Measurements from ENCODE around the gene CELSR3.

CELSR3 gene

DNA sequence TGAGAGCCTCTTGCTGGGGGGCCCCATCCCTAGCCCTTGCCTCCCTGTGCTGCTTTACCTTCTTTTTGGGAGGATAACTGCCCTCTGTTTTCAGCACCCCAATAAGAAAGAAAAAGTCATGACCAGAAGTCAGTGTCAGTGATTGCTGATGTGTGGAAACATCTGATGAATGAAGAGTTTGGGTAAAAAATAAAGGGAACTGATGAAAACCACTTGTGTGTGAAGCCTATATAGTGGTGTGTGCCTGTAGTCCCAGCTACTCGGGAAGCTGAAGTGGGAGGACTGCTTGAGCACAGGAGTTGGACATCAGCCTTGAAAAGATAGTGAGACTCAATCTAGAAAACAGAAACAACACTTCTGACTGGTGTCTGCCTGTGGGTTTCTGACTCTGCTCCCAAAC, 9.8 kb upstream of the CELSR3 start:
- Histone ChIP-seq H3K4me3 (replicated peaks; ENCODE audit: insufficient read depth, low read length) (no peak overlapping the region), H3K27ac (replicated peaks) (no peak overlapping the region), H3K27me3 (ENCODE audit: insufficient read depth, poor library complexity, severe bottlenecking) (no peaks in the 10 kb centered on the region)
- TF ChIP-seq GABPA (IDR thresholded peaks at IDR 0.05; ENCODE audit: low read depth) (no peak), POLR2AphosphoS5 (IDR thresholded peaks at IDR 0.05; ENCODE audit: low read depth) (no peak), SPI1 (IDR thresholded peaks at IDR 0.05; ENCODE audit: borderline replicate concordance, low read depth) (no peak)
- TF ChIP-seq, protein P1, sequence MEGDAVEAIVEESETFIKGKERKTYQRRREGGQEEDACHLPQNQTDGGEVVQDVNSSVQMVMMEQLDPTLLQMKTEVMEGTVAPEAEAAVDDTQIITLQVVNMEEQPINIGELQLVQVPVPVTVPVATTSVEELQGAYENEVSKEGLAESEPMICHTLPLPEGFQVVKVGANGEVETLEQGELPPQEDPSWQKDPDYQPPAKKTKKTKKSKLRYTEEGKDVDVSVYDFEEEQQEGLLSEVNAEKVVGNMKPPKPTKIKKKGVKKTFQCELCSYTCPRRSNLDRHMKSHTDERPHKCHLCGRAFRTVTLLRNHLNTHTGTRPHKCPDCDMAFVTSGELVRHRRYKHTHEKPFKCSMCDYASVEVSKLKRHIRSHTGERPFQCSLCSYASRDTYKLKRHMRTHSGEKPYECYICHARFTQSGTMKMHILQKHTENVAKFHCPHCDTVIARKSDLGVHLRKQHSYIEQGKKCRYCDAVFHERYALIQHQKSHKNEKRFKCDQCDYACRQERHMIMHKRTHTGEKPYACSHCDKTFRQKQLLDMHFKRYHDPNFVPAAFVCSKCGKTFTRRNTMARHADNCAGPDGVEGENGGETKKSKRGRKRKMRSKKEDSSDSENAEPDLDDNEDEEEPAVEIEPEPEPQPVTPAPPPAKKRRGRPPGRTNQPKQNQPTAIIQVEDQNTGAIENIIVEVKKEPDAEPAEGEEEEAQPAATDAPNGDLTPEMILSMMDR (IDR thresholded peaks at IDR 0.05; ENCODE audit: insufficient read depth, low read length): no peak
- TF ChIP-seq, protein P2, sequence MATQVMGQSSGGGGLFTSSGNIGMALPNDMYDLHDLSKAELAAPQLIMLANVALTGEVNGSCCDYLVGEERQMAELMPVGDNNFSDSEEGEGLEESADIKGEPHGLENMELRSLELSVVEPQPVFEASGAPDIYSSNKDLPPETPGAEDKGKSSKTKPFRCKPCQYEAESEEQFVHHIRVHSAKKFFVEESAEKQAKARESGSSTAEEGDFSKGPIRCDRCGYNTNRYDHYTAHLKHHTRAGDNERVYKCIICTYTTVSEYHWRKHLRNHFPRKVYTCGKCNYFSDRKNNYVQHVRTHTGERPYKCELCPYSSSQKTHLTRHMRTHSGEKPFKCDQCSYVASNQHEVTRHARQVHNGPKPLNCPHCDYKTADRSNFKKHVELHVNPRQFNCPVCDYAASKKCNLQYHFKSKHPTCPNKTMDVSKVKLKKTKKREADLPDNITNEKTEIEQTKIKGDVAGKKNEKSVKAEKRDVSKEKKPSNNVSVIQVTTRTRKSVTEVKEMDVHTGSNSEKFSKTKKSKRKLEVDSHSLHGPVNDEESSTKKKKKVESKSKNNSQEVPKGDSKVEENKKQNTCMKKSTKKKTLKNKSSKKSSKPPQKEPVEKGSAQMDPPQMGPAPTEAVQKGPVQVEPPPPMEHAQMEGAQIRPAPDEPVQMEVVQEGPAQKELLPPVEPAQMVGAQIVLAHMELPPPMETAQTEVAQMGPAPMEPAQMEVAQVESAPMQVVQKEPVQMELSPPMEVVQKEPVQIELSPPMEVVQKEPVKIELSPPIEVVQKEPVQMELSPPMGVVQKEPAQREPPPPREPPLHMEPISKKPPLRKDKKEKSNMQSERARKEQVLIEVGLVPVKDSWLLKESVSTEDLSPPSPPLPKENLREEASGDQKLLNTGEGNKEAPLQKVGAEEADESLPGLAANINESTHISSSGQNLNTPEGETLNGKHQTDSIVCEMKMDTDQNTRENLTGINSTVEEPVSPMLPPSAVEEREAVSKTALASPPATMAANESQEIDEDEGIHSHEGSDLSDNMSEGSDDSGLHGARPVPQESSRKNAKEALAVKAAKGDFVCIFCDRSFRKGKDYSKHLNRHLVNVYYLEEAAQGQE (IDR thresholded peaks at IDR 0.05; ENCODE audit: insufficient replicate concordance, low read depth): no peak
- no peak for DNase-seq (ENCODE audit: low read depth in 1 of 2, low spot score in 1 of 2)

DNA sequence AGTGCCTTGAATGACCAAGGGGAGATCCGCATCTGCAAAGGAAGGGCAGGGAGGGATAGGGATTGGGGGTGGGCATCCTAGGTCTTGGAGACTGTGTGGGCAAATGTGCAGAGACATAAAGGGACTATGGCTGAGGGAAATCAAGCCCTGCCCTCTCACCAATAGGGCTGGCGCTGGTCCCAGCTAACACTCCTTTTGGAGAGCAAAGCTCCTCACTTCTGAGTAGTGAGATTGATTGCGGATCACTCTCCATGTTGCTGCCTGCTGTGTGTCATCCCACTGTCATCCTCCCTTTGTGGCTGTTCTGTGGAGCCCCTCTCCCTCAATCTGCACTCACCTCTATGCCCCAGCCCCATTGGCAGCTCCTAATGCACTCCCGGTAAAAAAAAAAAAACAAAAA, 2.2 kb upstream of the CELSR3 start:
- Histone ChIP-seq H3K27me3 (ENCODE audit: insufficient read depth, poor library complexity, severe bottlenecking) (peaks cover 3% of the 10 kb centered on the region), H3K27ac (replicated peaks) (no peak overlapping the region), H3K4me3 (replicated peaks; ENCODE audit: insufficient read depth, low read length) (no peak overlapping the region)
- DNase-seq (ENCODE audit: low read depth in 1 of 2, low spot score in 1 of 2): no peak
- no peak for TF ChIP-seq POLR2AphosphoS5 (IDR thresholded peaks at IDR 0.05; ENCODE audit: low read depth)
- TF ChIP-seq, protein P2 (IDR thresholded peaks at IDR 0.05; ENCODE audit: insufficient replicate concordance, low read depth): no peak
- TF ChIP-seq GABPA (IDR thresholded peaks at IDR 0.05; ENCODE audit: low read depth): no peak
- TF ChIP-seq, protein P1 (IDR thresholded peaks at IDR 0.05; ENCODE audit: insufficient read depth, low read length): no peak

DNA sequence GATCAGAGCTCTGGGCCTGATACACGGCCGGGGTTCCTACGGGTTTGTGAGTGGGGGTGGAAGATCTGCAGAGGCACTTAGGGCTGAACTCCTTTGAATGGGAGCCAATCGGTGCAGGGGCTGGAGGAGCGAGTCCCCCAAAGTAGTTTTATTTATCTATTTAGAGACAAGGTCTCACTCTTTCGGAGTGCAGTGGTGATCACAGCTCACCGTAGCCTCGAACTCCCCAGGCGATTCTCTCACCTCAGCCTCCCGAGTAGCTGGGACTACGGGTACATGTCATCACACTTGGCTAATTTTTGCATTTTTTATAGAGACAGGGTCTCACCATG, 1.6 kb upstream of the CELSR3 start:
- Histone ChIP-seq H3K4me3 (replicated peaks; ENCODE audit: insufficient read depth, low read length) (no peak overlapping the region), H3K27me3 (ENCODE audit: insufficient read depth, poor library complexity, severe bottlenecking) (peaks cover 3% of the 10 kb centered on the region), H3K27ac (replicated peaks) (no peak overlapping the region)
- no peak for DNase-seq (ENCODE audit: low read depth in 1 of 2, low spot score in 1 of 2)
- TF ChIP-seq SPI1 (IDR thresholded peaks at IDR 0.05; ENCODE audit: borderline replicate concordance, low read depth): no peak
- no peak for TF ChIP-seq POLR2AphosphoS5 (IDR thresholded peaks at IDR 0.05; ENCODE audit: low read depth)
- TF ChIP-seq, protein P2 (IDR thresholded peaks at IDR 0.05; ENCODE audit: insufficient replicate concordance, low read depth): no peak
- TF ChIP-seq GABPA (IDR thresholded peaks at IDR 0.05; ENCODE audit: low read depth): no peak
- TF ChIP-seq, protein P1 (IDR thresholded peaks at IDR 0.05; ENCODE audit: insufficient read depth, low read length): no peak

Data from HL-60 (cell line).